ENCODE data around the gene TRMT5. TPM values are rescaled to one million over a fixed set of nuclear protein-coding genes. Genes with fewer than 3 reads are reported as not detected.

The TRMT5 gene
- total and polyA plus RNA-seq, 10 of the 15 experiments (the other 5 are each of a cell fraction or from before 2014, with no cell fraction given), result 6.6 to 13.1 (median 9.4) TPM

GRCh38 chr14:60999536-60999935 is 18.7 kb upstream of the TRMT5 start (continued):
- TF ChIP-seq IRF5 (IDR thresholded peaks at IDR 0.05; ENCODE audit: borderline replicate concordance) (no peak), NFYA (IDR thresholded peaks at IDR 0.05; ENCODE audit: borderline replicate concordance, low read depth, low read length) (no peak), JUNB (IDR thresholded peaks at IDR 0.05) (no peak)

- WGBS (ENCODE audit: insufficient coverage, insufficient replicate concordance, low lambda C conversion rate, missing lambda C conversion rate), result 91% methylated on average over 9 of the region's 9 CpGs
- in situ Hi-C loops (cut with MboI), result no loop called here
- H3K4me2 ChIP-seq (ENCODE audit: control insufficient read depth, insufficient read depth), result no peak overlapping the region
- no peak overlapping the region for H2AFZ ChIP-seq (ENCODE audit: control insufficient read depth, low read depth, low read length)
- TF ChIP-seq SKIL (IDR thresholded peaks at IDR 0.05; ENCODE audit: low read depth, poor library complexity, severe bottlenecking) (no peak), ETV6 (conservative IDR thresholded peaks at IDR 0.05 in 1 of 2, IDR thresholded peaks at IDR 0.05 in 1 of 2; ENCODE audit: borderline replicate concordance in 1 of 2, low read depth in 1 of 2) (no peak), NKRF (conservative IDR thresholded peaks at IDR 0.05) (no peak), PAX8 (IDR thresholded peaks at IDR 0.05) (no peak), RFX5 (IDR thresholded peaks at IDR 0.05; ENCODE audit: low read depth, low read length) (no peak), SMAD5 (IDR thresholded peaks at IDR 0.05; ENCODE audit: low read depth) (no peak), EZH2 (IDR thresholded peaks at IDR 0.05; ENCODE audit: borderline replicate concordance, control insufficient read depth, low read depth, low read length) (no peak), NFXL1 (IDR thresholded peaks at IDR 0.05; ENCODE audit: borderline replicate concordance) (no peak), CHD1 (IDR thresholded peaks at IDR 0.05; ENCODE audit: low read depth, low read length) (no peak)
- ChIA-PET RAD21 (ENCODE audit: unreplicated experiment) (no interaction called here), SMC1A (ENCODE audit: uncharacterized antibody, unreplicated experiment) (interaction anchor here (0.8 to 1.2 kb wide), 2 partner anchors 9 to 248 kb away, joined by 3 read pairs; no protein-coding TSS in a partner anchor), POLR2A (interaction anchor here (0.5 kb wide), 1 partner anchor 172 kb away, joined by 3 read pairs; no protein-coding TSS in a partner anchor), CTCF (no interaction called here)
- no peak overlapping the region for H3K27ac ChIP-seq (ENCODE audit: control insufficient read depth, insufficient read depth)
- intact Hi-C loops (cut with micrococcal nuclease; ENCODE audit: unreplicated experiment), result no loop called here
- H3K9ac ChIP-seq (ENCODE audit: control insufficient read depth, insufficient read depth, low read length), result no peak overlapping the region
- H3K79me2 ChIP-seq (ENCODE audit: control insufficient read depth, insufficient read depth, low read length), result no peaks in the 10 kb centered on the region
- BruUV-seq (replicated peaks), result no TSS peak
- DNase-seq (ENCODE audit: low read depth, low spot score) (no peak), FAIRE-seq (no peak), ATAC-seq (no peak)
- H3K27me3 ChIP-seq (replicated peaks in 1 of 2; ENCODE audit: control insufficient read depth in 2 of 2, insufficient read depth in 2 of 2, low read length in 1 of 2), result no peaks in the 10 kb centered on the region
- no peaks in the 10 kb centered on the region for H3K4me1 ChIP-seq (ENCODE audit: control insufficient read depth, insufficient read depth, low read length)
- no peaks in the 10 kb centered on the region for H3K9me3 ChIP-seq (replicated peaks; ENCODE audit: control insufficient read depth, insufficient read depth, low read length)
- H4K20me1 ChIP-seq (ENCODE audit: control insufficient read depth, insufficient read depth), result no peaks in the 10 kb centered on the region
- H3K4me3 ChIP-seq, result no peak overlapping the region
- H3K36me3 ChIP-seq (ENCODE audit: control insufficient read depth in 2 of 2, insufficient read depth in 2 of 2, low read length in 1 of 2), result no peaks in the 10 kb centered on the region
Measured at GRCh38 chr14:60998617-60999016, 17.7 kb upstream of the TRMT5 start.

All from GM12878 (cell line).